OCI-LY1 (cell line): ENCODE data around the gene SLC38A3.

Experiments
- H2AFZ ChIP-seq: fragments of 200-600 bp; sonication (generic), shearing (Covaris generic); 2 replicates; pipeline ENCODE4 v1.6.0; 2014; ENCODE audit warnings: antibody characterized with exemption, mild to moderate bottlenecking, low read length
- H3F3A ChIP-seq: fragments of 200-600 bp; sonication (generic), shearing (Covaris generic); 2 replicates; pipeline ENCODE4 v1.6.0; 2014; ENCODE audit warnings: mild to moderate bottlenecking, antibody characterized with exemption, low read length, moderate library complexity; ENCODE audit not compliant: insufficient read depth
- H3K27ac ChIP-seq: fragments of 200-600 bp; sonication (generic); 2 replicates; pipeline ENCODE4 v1.5.1; 2014; ENCODE audit warnings: low read length, mixed run types, mild to moderate bottlenecking, low read depth; ENCODE audit not compliant: poor library complexity, severe bottlenecking
- H3K27me3 ChIP-seq: fragments of 200-600 bp; sonication (generic); 2 replicates; pipeline ENCODE4 v1.6.0; 2014; ENCODE audit warnings: antibody characterized with exemption, mild to moderate bottlenecking, low read length, moderate library complexity; ENCODE audit not compliant: insufficient read depth
- H3K36me3 ChIP-seq: fragments of 200-600 bp; sonication (generic); 2 replicates; pipeline ENCODE4 v1.6.1; 2014; ENCODE audit warnings: mild to moderate bottlenecking, antibody characterized with exemption, low read length, moderate library complexity, mixed read lengths; ENCODE audit not compliant: insufficient read depth
- H3K4me1 ChIP-seq: fragments of 200-600 bp; sonication (generic); 2 replicates; pipeline ENCODE4 v1.5.1; 2014; ENCODE audit warnings: mild to moderate bottlenecking, low read length, moderate library complexity; ENCODE audit not compliant: insufficient read depth, severe bottlenecking
- H3K4me2 ChIP-seq: fragments of 200-600 bp; sonication (generic), shearing (Covaris generic); 2 replicates; pipeline ENCODE4 v1.6.1; 2014; ENCODE audit warnings: low read length
- H3K4me3 ChIP-seq: fragments of 200-600 bp; sonication (generic); 2 replicates; pipeline ENCODE4 v1.5.1; 2014; ENCODE audit warnings: low read length, low read depth, mild to moderate bottlenecking, mixed read lengths; ENCODE audit not compliant: poor library complexity, severe bottlenecking
- H3K79me2 ChIP-seq: fragments of 200-600 bp; shearing (Covaris generic); 2 replicates; pipeline ENCODE4 v1.6.1; 2016; ENCODE audit warnings: mixed run types, low read length, mixed read lengths; ENCODE audit not compliant: insufficient read depth
- H3K9ac ChIP-seq: fragments of 200-600 bp; sonication (generic), shearing (Covaris generic); 2 replicates; pipeline ENCODE4 v1.6.1; 2014; ENCODE audit warnings: mild to moderate bottlenecking, low read length, mixed read lengths
- H3K9me2 ChIP-seq: fragments of 200-600 bp; sonication (generic), shearing (Covaris generic); 2 replicates; pipeline ENCODE4 v1.6.1; 2014; ENCODE audit warnings: low read depth, mild to moderate bottlenecking, low read length, mixed read lengths
- H3K9me3 ChIP-seq: fragments of 200-600 bp; shearing (Covaris generic); 2 replicates; pipeline ENCODE4 v1.6.1; 2014; ENCODE audit warnings: low read length, mixed read lengths
- H4K20me1 ChIP-seq: fragments of 200-600 bp; sonication (generic), shearing (Covaris generic); 2 replicates; pipeline ENCODE4 v1.6.0; 2016; ENCODE audit warnings: mild to moderate bottlenecking, low read length; ENCODE audit not compliant: insufficient read depth
- CTCF ChIP-seq: fragments of 200-600 bp; sonication (generic), shearing (Covaris generic); IDR thresholded peaks from 2 replicates; pipeline ENCODE4 v1.5.1; 2017; ENCODE audit warnings: mild to moderate bottlenecking, antibody characterized with exemption, low read length, moderate library complexity, mixed read lengths
- EZH2 ChIP-seq: fragments of 200-600 bp; sonication (generic), shearing (Covaris generic); IDR thresholded peaks from 2 replicates; pipeline ENCODE4 v1.8.0; 2017; ENCODE audit warnings: borderline replicate concordance, mixed run types, mild to moderate bottlenecking, antibody characterized with exemption, low read length, moderate library complexity, mixed read lengths

The SLC38A3 gene

GRCh38 chr3:50204804-50205412 is at the start of gene SLC38A3:
TSS of gene SLC38A3 (plus strand) at chr3:50205271. CDS start at chr3:50214200, 8,929 bp downstream.
- no peak within 1 kb of the TSS for H3K4me3 ChIP-seq
- H3F3A ChIP-seq = no peaks in the 10 kb centered on the region
- no peaks in the 10 kb centered on the region for H3K9me2 ChIP-seq
- no peaks in the 10 kb centered on the region for H3K9me3 ChIP-seq
- H3K4me1 ChIP-seq = no peaks in the 10 kb centered on the region
- no peak within 1 kb of the TSS for H2AFZ ChIP-seq
- H3K4me2 ChIP-seq = peak within 1 kb of the TSS; percentile 4; the same call in 1 of the 2 replicates
- no peaks in the 10 kb centered on the region; the same call in 1 of the 2 replicates for H4K20me1 ChIP-seq
- no peaks in the 10 kb centered on the region for H3K36me3 ChIP-seq
- H3K27ac ChIP-seq = no peak within 1 kb of the TSS
- H3K27me3 ChIP-seq = peaks cover 16% of the 10 kb centered on the region
- no peaks in the 10 kb centered on the region for H3K79me2 ChIP-seq
- no peak within 1 kb of the TSS for H3K9ac ChIP-seq
- TF ChIP-seq CTCF = no peak

- peak overlapping the region; percentile 93; the same call in 1 of the 2 replicates for H3K4me2 ChIP-seq
- H4K20me1 ChIP-seq = no peaks in the 10 kb centered on the region
- H3K4me3 ChIP-seq = peak overlapping the region; percentile 63
- H3K9ac ChIP-seq = no peak overlapping the region
- TF ChIP-seq CTCF (no peak), EZH2 (no peak)
- no peak overlapping the region for H2AFZ ChIP-seq
- H3K9me2 ChIP-seq = no peaks in the 10 kb centered on the region
- H3F3A ChIP-seq = no peaks in the 10 kb centered on the region
- H3K79me2 ChIP-seq = no peaks in the 10 kb centered on the region
- no peak overlapping the region for H3K27ac ChIP-seq
- H3K27me3 ChIP-seq = peaks cover 15% of the 10 kb centered on the region; the same call in 1 of the 2 replicates
- no peaks in the 10 kb centered on the region for H3K36me3 ChIP-seq
- no peaks in the 10 kb centered on the region for H3K9me3 ChIP-seq
- H3K4me1 ChIP-seq = peaks cover 9% of the 10 kb centered on the region
Observed at GRCh38 chr3:50155491-50155878, 49.6 kb upstream of the SLC38A3 start.

GRCh38 chr3:50155891-50156290 is 49.2 kb upstream of the SLC38A3 start:
- peaks cover 9% of the 10 kb centered on the region for H3K4me1 ChIP-seq
- no peaks in the 10 kb centered on the region for H3K36me3 ChIP-seq
- TF ChIP-seq CTCF (no peak), EZH2 (no peak)
- H3F3A ChIP-seq = no peaks in the 10 kb centered on the region
- H3K27ac ChIP-seq = no peak overlapping the region
- H3K79me2 ChIP-seq = no peaks in the 10 kb centered on the region
- peaks cover 17% of the 10 kb centered on the region; the same call in 1 of the 2 replicates for H3K27me3 ChIP-seq
- H3K4me3 ChIP-seq = no peak overlapping the region
- no peak overlapping the region for H2AFZ ChIP-seq
- H3K9ac ChIP-seq = no peak overlapping the region
- no peaks in the 10 kb centered on the region for H3K9me3 ChIP-seq
- H4K20me1 ChIP-seq = no peaks in the 10 kb centered on the region
- 0 out of 2 replicates have a peak overlapping the region, but pooled peaks have one; percentile 93 for H3K4me2 ChIP-seq
- H3K9me2 ChIP-seq = no peaks in the 10 kb centered on the region
